ENCODE data around the gene ID2.

ID2 gene

DNA sequence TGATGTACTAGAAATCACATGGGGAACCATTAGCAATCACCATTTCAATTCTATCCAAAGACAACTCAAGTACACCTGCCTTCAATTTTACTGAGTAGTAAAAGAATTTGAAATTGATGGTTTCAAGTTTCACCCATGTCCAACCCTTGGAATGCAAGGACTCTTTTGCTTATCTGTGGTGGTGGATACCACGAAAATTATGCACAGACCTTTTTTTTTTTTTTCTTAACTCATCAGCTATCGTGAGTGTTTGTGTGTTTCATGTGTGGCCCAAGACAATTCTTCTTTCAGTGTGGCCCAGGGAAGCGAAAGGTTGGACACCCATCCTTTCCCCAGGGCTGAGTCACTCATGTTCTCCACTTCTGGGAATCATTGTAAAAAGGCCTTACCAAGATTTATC lies 23.1 kb downstream of the ID2 start:
- DNase-seq (ENCODE audit: low spot score) = no peak
- TF ChIP-seq, protein P1, sequence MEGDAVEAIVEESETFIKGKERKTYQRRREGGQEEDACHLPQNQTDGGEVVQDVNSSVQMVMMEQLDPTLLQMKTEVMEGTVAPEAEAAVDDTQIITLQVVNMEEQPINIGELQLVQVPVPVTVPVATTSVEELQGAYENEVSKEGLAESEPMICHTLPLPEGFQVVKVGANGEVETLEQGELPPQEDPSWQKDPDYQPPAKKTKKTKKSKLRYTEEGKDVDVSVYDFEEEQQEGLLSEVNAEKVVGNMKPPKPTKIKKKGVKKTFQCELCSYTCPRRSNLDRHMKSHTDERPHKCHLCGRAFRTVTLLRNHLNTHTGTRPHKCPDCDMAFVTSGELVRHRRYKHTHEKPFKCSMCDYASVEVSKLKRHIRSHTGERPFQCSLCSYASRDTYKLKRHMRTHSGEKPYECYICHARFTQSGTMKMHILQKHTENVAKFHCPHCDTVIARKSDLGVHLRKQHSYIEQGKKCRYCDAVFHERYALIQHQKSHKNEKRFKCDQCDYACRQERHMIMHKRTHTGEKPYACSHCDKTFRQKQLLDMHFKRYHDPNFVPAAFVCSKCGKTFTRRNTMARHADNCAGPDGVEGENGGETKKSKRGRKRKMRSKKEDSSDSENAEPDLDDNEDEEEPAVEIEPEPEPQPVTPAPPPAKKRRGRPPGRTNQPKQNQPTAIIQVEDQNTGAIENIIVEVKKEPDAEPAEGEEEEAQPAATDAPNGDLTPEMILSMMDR (IDR thresholded peaks at IDR 0.05; ENCODE audit: borderline replicate concordance, control extremely low read depth, extremely low read depth, insufficient read depth, missing control alignments) = no peak
- in situ Hi-C loops (cut with MboI; ENCODE audit: low sequenced_read_pairs, unreplicated experiment) = no loop called here

DNA sequence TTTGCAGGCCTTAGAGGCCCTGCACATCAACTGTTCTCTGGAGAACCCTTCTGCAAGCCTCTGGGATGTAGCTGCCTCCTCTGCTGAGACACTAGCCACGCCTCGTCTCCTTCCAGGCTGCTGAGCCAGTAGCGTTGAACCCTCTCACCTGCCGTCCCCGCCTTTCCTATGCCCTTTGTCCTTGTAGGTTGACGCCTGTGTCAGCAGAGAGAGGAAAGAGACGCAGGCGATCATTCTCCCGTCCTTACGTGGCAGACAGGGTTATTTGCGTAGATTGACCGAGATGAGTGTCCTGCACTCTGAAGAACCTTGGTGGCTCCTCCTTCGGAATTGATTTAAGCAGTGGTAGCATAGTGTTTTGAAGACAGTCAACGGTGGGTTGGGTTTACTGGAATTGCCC lies 27.8 kb downstream of the ID2 start:
- DNase-seq (ENCODE audit: low spot score) = no peak
- in situ Hi-C loops (cut with MboI; ENCODE audit: low sequenced_read_pairs, unreplicated experiment) = no loop called here
- TF ChIP-seq, protein P1 (IDR thresholded peaks at IDR 0.05; ENCODE audit: borderline replicate concordance, control extremely low read depth, extremely low read depth, insufficient read depth, missing control alignments) = no peak

DNA sequence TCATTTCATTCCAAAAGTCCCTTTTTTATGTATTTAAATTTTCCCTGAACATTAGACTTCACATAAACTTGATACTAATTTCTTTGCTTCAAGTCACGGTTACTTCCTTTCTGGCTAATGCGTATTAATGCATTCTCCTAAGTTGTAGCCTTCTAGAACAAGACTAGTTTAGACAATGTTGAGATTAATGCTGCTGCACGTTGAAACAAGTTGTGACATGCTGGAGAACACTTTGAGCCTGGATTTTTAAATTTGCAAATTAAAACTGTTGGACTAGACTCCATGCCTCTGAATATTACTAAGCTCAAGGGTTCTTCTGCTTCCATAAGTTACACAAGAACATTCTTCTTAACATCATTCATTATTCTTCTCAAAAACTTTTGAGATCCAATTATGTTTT lies 29.1 kb downstream of the ID2 start:
- TF ChIP-seq, protein P1 (IDR thresholded peaks at IDR 0.05; ENCODE audit: borderline replicate concordance, control extremely low read depth, extremely low read depth, insufficient read depth, missing control alignments) = no peak
- no peak for DNase-seq (ENCODE audit: low spot score)
- in situ Hi-C loops (cut with MboI; ENCODE audit: low sequenced_read_pairs, unreplicated experiment) = no loop called here

DNA sequence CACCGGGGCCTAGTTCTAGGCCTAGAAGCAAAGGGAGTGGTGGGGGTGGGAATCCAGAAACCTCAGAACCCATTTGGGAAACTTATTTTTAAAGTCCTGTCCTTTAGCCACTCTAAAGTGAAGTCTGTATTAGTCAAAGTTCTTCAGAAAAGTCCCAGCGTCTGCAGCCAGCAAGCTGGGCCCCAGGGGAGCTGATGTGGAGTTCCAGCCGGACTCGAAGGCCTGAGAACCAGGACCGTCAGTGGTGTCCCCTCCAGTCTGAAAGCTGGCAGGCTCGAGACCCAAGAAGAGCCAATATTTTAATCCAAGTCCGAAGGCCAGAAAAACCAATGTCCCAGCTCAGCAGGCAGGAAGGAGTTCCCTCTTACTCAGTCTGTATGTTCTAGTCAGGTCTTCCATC lies 32.4 kb downstream of the ID2 start:
- DNase-seq (ENCODE audit: low spot score) = no peak
- TF ChIP-seq, protein P1 (IDR thresholded peaks at IDR 0.05; ENCODE audit: borderline replicate concordance, control extremely low read depth, extremely low read depth, insufficient read depth, missing control alignments) = no peak
- in situ Hi-C loops (cut with MboI; ENCODE audit: low sequenced_read_pairs, unreplicated experiment) = no loop called here

DNA sequence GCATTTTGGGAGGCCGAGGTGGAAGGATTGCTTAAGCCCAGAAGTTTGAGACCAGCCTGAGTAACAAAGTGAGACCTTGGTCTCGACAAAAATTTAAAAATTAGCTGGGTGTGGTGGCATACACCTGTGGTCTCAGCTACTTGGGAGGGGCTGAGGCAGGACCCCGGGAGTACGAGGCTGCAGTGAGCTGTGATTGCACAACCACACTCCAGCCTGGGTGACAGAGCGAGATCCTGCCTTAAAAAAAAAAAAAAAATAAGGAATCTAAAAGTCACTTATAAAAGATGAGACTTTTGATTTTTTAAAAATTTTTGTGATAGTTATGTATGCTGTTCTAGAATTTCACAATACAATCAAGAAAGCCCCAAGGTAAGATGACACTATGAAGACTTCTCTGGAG lies 33.1 kb downstream of the ID2 start:
- TF ChIP-seq, protein P1 (IDR thresholded peaks at IDR 0.05; ENCODE audit: borderline replicate concordance, control extremely low read depth, extremely low read depth, insufficient read depth, missing control alignments) = no peak
- no peak for DNase-seq (ENCODE audit: low spot score)
- in situ Hi-C loops (cut with MboI; ENCODE audit: low sequenced_read_pairs, unreplicated experiment) = no loop called here

DNA sequence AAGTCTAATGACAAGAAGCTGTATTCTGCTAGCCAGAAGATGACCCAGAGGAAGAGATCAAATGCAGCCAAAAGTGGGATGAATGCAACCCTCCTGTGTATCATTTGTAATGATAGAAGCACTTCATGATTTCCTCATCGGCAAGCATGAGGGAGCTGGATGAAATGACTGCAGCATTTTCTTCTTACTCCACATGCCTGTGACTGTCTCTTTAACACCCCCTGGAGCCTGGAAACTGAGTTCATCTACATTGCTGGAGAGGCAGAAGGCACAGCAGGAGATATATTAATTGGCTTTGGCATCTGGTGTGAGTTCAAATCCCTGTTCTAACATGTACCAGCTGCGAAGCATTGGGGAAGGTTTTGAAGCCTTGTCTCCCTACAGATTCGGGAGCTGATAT lies 37.7 kb downstream of the ID2 start:
- in situ Hi-C loops (cut with MboI; ENCODE audit: low sequenced_read_pairs, unreplicated experiment) = no loop called here
- no peak for DNase-seq (ENCODE audit: low spot score)
- TF ChIP-seq, protein P1 (IDR thresholded peaks at IDR 0.05; ENCODE audit: borderline replicate concordance, control extremely low read depth, extremely low read depth, insufficient read depth, missing control alignments) = no peak

DNA sequence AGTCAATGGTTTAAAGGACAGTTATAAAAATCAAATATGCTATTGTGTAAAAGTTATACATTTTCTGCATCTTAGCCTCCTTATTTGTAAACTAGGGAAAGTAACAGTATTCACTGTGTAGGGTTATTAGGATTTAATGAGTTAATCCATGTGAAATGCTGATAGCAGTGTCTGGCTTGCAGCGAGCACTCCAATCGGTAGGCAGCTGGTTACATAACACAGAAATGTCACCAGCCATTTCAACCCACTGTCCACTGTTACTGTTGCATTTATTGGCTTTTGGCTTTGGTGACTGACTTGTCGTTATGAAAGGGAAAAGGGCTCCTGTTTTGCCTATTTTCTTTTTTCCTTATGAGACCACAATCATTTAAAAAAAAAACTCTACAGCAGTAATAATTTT lies 38.9 kb downstream of the ID2 start:
- in situ Hi-C loops (cut with MboI; ENCODE audit: low sequenced_read_pairs, unreplicated experiment) = no loop called here

More for the DNA sequence above, 38.9 kb downstream of the ID2 start:
- TF ChIP-seq, protein P1 (IDR thresholded peaks at IDR 0.05; ENCODE audit: borderline replicate concordance, control extremely low read depth, extremely low read depth, insufficient read depth, missing control alignments) = no peak
- no peak for DNase-seq (ENCODE audit: low spot score)

All from GM13976 (cell line).